Activated CD8-positive, alpha-beta memory T cell treated with anti-CD3 and anti-CD28 coated beads, Interleukin-2, amount 10 ng/mL, durations not matched to agents 7 days and 5 days (primary cell): ENCODE results near the gene ALDH2. TPM values are rescaled to one million over a fixed set of nuclear protein-coding genes. Genes with fewer than 3 reads are reported as not detected.

Source experiments
- ATAC-seq: fragments of 150-1000 bp; cut with Tn5 transposase; one replicate; pipeline ENCODE4 v1.10.0; 2021; ENCODE audit warnings: moderate library complexity
- CTCF ChIA-PET: fragments of 350-600 bp; sonication (Branson Sonifier 250); formaldehyde crosslinking; loops from one replicate; lab custom pipeline; 2021; ENCODE audit warnings: antibody characterized with exemption; lab: Charles Lee
- DNase-seq: peaks from one replicate; pipeline ENCODE4 v3.0.0-alpha.2; 2020
- H3K27ac Mint-ChIP-seq: one replicate; pipeline ENCODE4 v1.8.0; 2021; ENCODE audit warnings: mild to moderate bottlenecking, mixed read lengths
- H3K27me3 Mint-ChIP-seq: one replicate; pipeline ENCODE4 v1.8.0; 2021; ENCODE audit warnings: mixed read lengths
- H3K36me3 Mint-ChIP-seq: one replicate; pipeline ENCODE4 v1.8.0; 2021; ENCODE audit warnings: mild to moderate bottlenecking, mixed read lengths
- H3K4me1 Mint-ChIP-seq: one replicate; pipeline ENCODE4 v1.8.0; 2021; ENCODE audit warnings: mixed read lengths
- H3K4me3 Mint-ChIP-seq: one replicate; pipeline ENCODE4 v1.8.0; 2021; ENCODE audit warnings: mild to moderate bottlenecking, moderate library complexity, mixed read lengths
- H3K9me3 Mint-ChIP-seq: one replicate; pipeline ENCODE4 v1.8.0; 2022; ENCODE audit warnings: low read depth, mixed read lengths
- total RNA-seq, 2 experiments: library from RNA; stranded (reverse); gene quantifications; one replicate each; pipeline ENCODE4 v1.2.3, GENCODE V29; 2021

ALDH2 gene
- total RNA-seq, 2 experiments from 2014 or later = 0.68 to 0.73 TPM

GRCh38 chr12:111783046-111783445 is 16.3 kb downstream of the ALDH2 start:
- CTCF ChIA-PET = no interaction called here

GRCh38 chr12:111784953-111785352 is 18.2 kb downstream of the ALDH2 start:
- H3K36me3 Mint-ChIP-seq = no peaks in the 10 kb centered on the region
- no peak for DNase-seq
- CTCF ChIA-PET = interaction anchor here (1.6 kb wide), 1 partner anchor 28 kb away, joined by 4 read pairs; no protein-coding TSS in a partner anchor
- no peak overlapping the region for H3K27ac Mint-ChIP-seq
- H3K4me1 Mint-ChIP-seq = peaks cover 3% of the 10 kb centered on the region
- H3K9me3 Mint-ChIP-seq = no peaks in the 10 kb centered on the region
- H3K4me3 Mint-ChIP-seq = no peak overlapping the region
- ATAC-seq = no peak
- H3K27me3 Mint-ChIP-seq = no peaks in the 10 kb centered on the region

More at GRCh38 chr12:111783046-111783445, 16.3 kb downstream of the ALDH2 start:
- ATAC-seq = no peak
- no peak overlapping the region for H3K4me3 Mint-ChIP-seq
- DNase-seq = no peak
- H3K9me3 Mint-ChIP-seq = no peaks in the 10 kb centered on the region
- no peaks in the 10 kb centered on the region for H3K27me3 Mint-ChIP-seq
- H3K36me3 Mint-ChIP-seq = no peaks in the 10 kb centered on the region
- H3K4me1 Mint-ChIP-seq = peaks cover 3% of the 10 kb centered on the region
- no peak overlapping the region for H3K27ac Mint-ChIP-seq

- DNase-seq = no peak
- Mint-ChIP-seq H3K36me3 (no peaks in the 10 kb centered on the region), H3K4me3 (no peak overlapping the region), H3K27ac (no peak overlapping the region), H3K9me3 (no peaks in the 10 kb centered on the region), H3K27me3 (no peaks in the 10 kb centered on the region), H3K4me1 (no peaks in the 10 kb centered on the region)
- no peak for ATAC-seq
- CTCF ChIA-PET = interaction anchor here (1.6 kb wide), 1 partner anchor 27 kb away, joined by 4 read pairs; no protein-coding TSS in a partner anchor
These were observed 18.9 kb downstream of the ALDH2 start for GRCh38 chr12:111785651-111786050.

- DNase-seq = no peak
- CTCF ChIA-PET = interaction anchor here (0.7 kb wide), 1 partner anchor 674 kb away, joined by 4 read pairs; no protein-coding TSS in a partner anchor
- no peak overlapping the region for H3K27ac Mint-ChIP-seq
- H3K27me3 Mint-ChIP-seq = no peaks in the 10 kb centered on the region
- no peak for ATAC-seq
- H3K36me3 Mint-ChIP-seq = no peaks in the 10 kb centered on the region
- H3K4me1 Mint-ChIP-seq = no peaks in the 10 kb centered on the region
- no peaks in the 10 kb centered on the region for H3K9me3 Mint-ChIP-seq
- H3K4me3 Mint-ChIP-seq = no peak overlapping the region
These were observed 21.5 kb downstream of the ALDH2 start for GRCh38 chr12:111788178-111788654.

- Mint-ChIP-seq H3K27me3 (no peaks in the 10 kb centered on the region), H3K27ac (no peak overlapping the region), H3K4me1 (no peaks in the 10 kb centered on the region), H3K36me3 (no peaks in the 10 kb centered on the region), H3K9me3 (no peaks in the 10 kb centered on the region), H3K4me3 (no peak overlapping the region)
- ATAC-seq (no peak), DNase-seq (no peak)
- CTCF ChIA-PET = no interaction called here
These were observed 23.0 kb downstream of the ALDH2 start for GRCh38 chr12:111789779-111790178.

GRCh38 chr12:111791507-111791906 is 24.8 kb downstream of the ALDH2 start:
- CTCF ChIA-PET = no interaction called here
- no peak for DNase-seq

GRCh38 chr12:111792155-111792855 is 25.6 kb downstream of the ALDH2 start:
- H3K27ac Mint-ChIP-seq = no peak overlapping the region
- no peaks in the 10 kb centered on the region for H3K4me1 Mint-ChIP-seq
- CTCF ChIA-PET = interaction anchor here (1.1 kb wide), 1 partner anchor 395 kb away, joined by 3 read pairs; no protein-coding TSS in a partner anchor
- no peaks in the 10 kb centered on the region for H3K36me3 Mint-ChIP-seq
- no peaks in the 10 kb centered on the region for H3K27me3 Mint-ChIP-seq
- no peaks in the 10 kb centered on the region for H3K9me3 Mint-ChIP-seq
- DNase-seq (no peak), ATAC-seq (no peak)
- no peak overlapping the region for H3K4me3 Mint-ChIP-seq

More at GRCh38 chr12:111791507-111791906, 24.8 kb downstream of the ALDH2 start:
- Mint-ChIP-seq H3K36me3 (no peaks in the 10 kb centered on the region), H3K27ac (no peak overlapping the region), H3K4me1 (no peaks in the 10 kb centered on the region), H3K27me3 (no peaks in the 10 kb centered on the region), H3K4me3 (no peak overlapping the region), H3K9me3 (no peaks in the 10 kb centered on the region)
- ATAC-seq = no peak

GRCh38 chr12:111792856-111793235 is 26.1 kb downstream of the ALDH2 start:
- ATAC-seq (no peak), DNase-seq (no peak)
- CTCF ChIA-PET = interaction anchor here (1.1 kb wide), 1 partner anchor 396 kb away, joined by 3 read pairs; no protein-coding TSS in a partner anchor
- Mint-ChIP-seq H3K36me3 (no peaks in the 10 kb centered on the region), H3K9me3 (no peaks in the 10 kb centered on the region), H3K27ac (no peak overlapping the region), H3K4me1 (no peaks in the 10 kb centered on the region), H3K27me3 (no peaks in the 10 kb centered on the region), H3K4me3 (no peak overlapping the region)

- H3K4me1 Mint-ChIP-seq = no peaks in the 10 kb centered on the region
- H3K27me3 Mint-ChIP-seq = no peaks in the 10 kb centered on the region
- no peak overlapping the region for H3K27ac Mint-ChIP-seq
- no peak for ATAC-seq
- no peak overlapping the region for H3K4me3 Mint-ChIP-seq
- H3K36me3 Mint-ChIP-seq = no peaks in the 10 kb centered on the region
- no peaks in the 10 kb centered on the region for H3K9me3 Mint-ChIP-seq
- no peak for DNase-seq
- CTCF ChIA-PET = no interaction called here
These were observed 31.4 kb downstream of the ALDH2 start for GRCh38 chr12:111798182-111798581.

GRCh38 chr12:111799758-111800157 is 33.0 kb downstream of the ALDH2 start:
- Mint-ChIP-seq H3K36me3 (no peaks in the 10 kb centered on the region), H3K27ac (no peak overlapping the region), H3K27me3 (no peaks in the 10 kb centered on the region), H3K4me1 (no peaks in the 10 kb centered on the region), H3K4me3 (no peak overlapping the region), H3K9me3 (no peaks in the 10 kb centered on the region)
- DNase-seq (no peak), ATAC-seq (no peak)
- CTCF ChIA-PET = interaction anchor here (0.7 to 2.3 kb wide), 2 partner anchors 13 to 61 kb away, joined by 3 to 9 read pairs; no protein-coding TSS in a partner anchor

- CTCF ChIA-PET = no interaction called here
- Mint-ChIP-seq H3K27me3 (no peaks in the 10 kb centered on the region), H3K36me3 (no peaks in the 10 kb centered on the region), H3K27ac (no peak overlapping the region), H3K4me1 (no peaks in the 10 kb centered on the region), H3K4me3 (no peak overlapping the region), H3K9me3 (no peaks in the 10 kb centered on the region)
- DNase-seq (no peak), ATAC-seq (no peak)
These were observed 36.4 kb downstream of the ALDH2 start for GRCh38 chr12:111803038-111803626.

- Mint-ChIP-seq H3K4me3 (no peak overlapping the region), H3K27me3 (no peaks in the 10 kb centered on the region), H3K36me3 (no peaks in the 10 kb centered on the region), H3K4me1 (no peaks in the 10 kb centered on the region), H3K27ac (no peak overlapping the region), H3K9me3 (no peaks in the 10 kb centered on the region)
- DNase-seq (no peak), ATAC-seq (no peak)
- CTCF ChIA-PET = no interaction called here
These were observed 37.1 kb downstream of the ALDH2 start for GRCh38 chr12:111803851-111804250.

- CTCF ChIA-PET = no interaction called here
- no peak overlapping the region for H3K27ac Mint-ChIP-seq
- no peaks in the 10 kb centered on the region for H3K9me3 Mint-ChIP-seq
- no peaks in the 10 kb centered on the region for H3K27me3 Mint-ChIP-seq
- ATAC-seq (no peak), DNase-seq (no peak)
- H3K4me1 Mint-ChIP-seq = no peaks in the 10 kb centered on the region
- H3K36me3 Mint-ChIP-seq = no peaks in the 10 kb centered on the region
- no peak overlapping the region for H3K4me3 Mint-ChIP-seq
These were observed 39.6 kb downstream of the ALDH2 start for GRCh38 chr12:111806304-111806703.

- no peak for ATAC-seq
- Mint-ChIP-seq H3K36me3 (no peaks in the 10 kb centered on the region), H3K27me3 (no peaks in the 10 kb centered on the region), H3K4me3 (no peak overlapping the region), H3K9me3 (no peaks in the 10 kb centered on the region), H3K4me1 (no peaks in the 10 kb centered on the region), H3K27ac (no peak overlapping the region)
- CTCF ChIA-PET = no interaction called here
- DNase-seq = no peak
These were observed 40.5 kb downstream of the ALDH2 start for GRCh38 chr12:111807232-111807631.
